Hepatocyte (in vitro differentiated cells): ENCODE results near the gene ODF4.

ENCODE experiments used
- CTCF ChIP-seq: fragments of 200-600 bp; sonication (generic); IDR thresholded peaks from 2 replicates; pipeline ENCODE4 v1.5.1; 2016; ENCODE audit warnings: antibody characterized with exemption, mild to moderate bottlenecking; ENCODE audit not compliant: poor library complexity
- EZH2 ChIP-seq: fragments of 200-600 bp; sonication (generic); IDR thresholded peaks from 2 replicates; pipeline ENCODE4 v1.6.1; 2016; ENCODE audit warnings: antibody characterized with exemption, mild to moderate bottlenecking, borderline replicate concordance

- TF ChIP-seq EZH2 (no peak), CTCF (no peak)
These were observed 53.2 kb downstream of the ODF4 start for GRCh38 chr17:8392674-8393469.
